CD4-positive, CD25-positive, alpha-beta regulatory T cell (primary cell): Measurements from ENCODE around the gene CD79A. TPM values are rescaled to one million over a fixed set of nuclear protein-coding genes. Genes with fewer than 3 reads are reported as not detected.
A peak's percentile ranks its signal among the peaks of the same experiment; 100 is the strongest.

Experiments
- ATAC-seq, 2 donors: fragments of 150-1000 bp; cut with Tn5 transposase; one replicate each; pipeline ENCODE4 v1.10.0; 2021; ENCODE audit warnings: low read depth in 2 of 2, moderate number of reproducible peaks in 2 of 2, moderate library complexity in 1 of 2
- DNase-seq, 3 donors: peaks; one replicate each; pipeline versions ENCODE4 v3.0.0 to v3.0.0-alpha.2; 2012 to 2022; ENCODE audit warnings: mixed read lengths in 1 of 3
- H3K27ac ChIP-seq: one replicate; pipeline ENCODE4 v1.7.0; 2013; ENCODE audit warnings: mild to moderate bottlenecking, low read length; ENCODE audit not compliant: insufficient read depth, poor library complexity, severe bottlenecking
- H3K27me3 ChIP-seq: one replicate; pipeline ENCODE4 v1.7.0; 2013; ENCODE audit warnings: low read length; ENCODE audit not compliant: control insufficient read depth, insufficient read depth
- H3K36me3 ChIP-seq: one replicate; pipeline ENCODE4 v1.7.0; 2013; ENCODE audit warnings: mild to moderate bottlenecking, low read length, moderate library complexity; ENCODE audit not compliant: control insufficient read depth, insufficient read depth
- H3K4me1 ChIP-seq: 2 replicates; pipeline ENCODE4 v1.7.0; 2013; ENCODE audit warnings: mild to moderate bottlenecking, low read length; ENCODE audit not compliant: insufficient read depth, control insufficient read depth, poor library complexity, severe bottlenecking
- H3K4me3 ChIP-seq: one replicate; pipeline ENCODE4 v1.7.0; 2013; ENCODE audit warnings: low read depth, mild to moderate bottlenecking, low read length, moderate library complexity
- H3K9me3 ChIP-seq, 2 experiments: 1 replicate in 1 of 2; 2 replicates in 1 of 2; pipeline ENCODE4 v1.7.0; 2013; ENCODE audit warnings: low read length in 2 of 2, mild to moderate bottlenecking in 1 of 2, moderate library complexity in 1 of 2; ENCODE audit not compliant: control insufficient read depth in 2 of 2
- H3K27ac Mint-ChIP-seq, 3 donors: one replicate each; pipeline ENCODE4 v1.8.0; 2020 to 2022; ENCODE audit warnings: mild to moderate bottlenecking in 3 of 3, mixed read lengths in 3 of 3, moderate library complexity in 2 of 3
- H3K27me3 Mint-ChIP-seq: one replicate; pipeline ENCODE4 v1.8.0; 2022; ENCODE audit warnings: mild to moderate bottlenecking, mixed read lengths
- H3K36me3 Mint-ChIP-seq: one replicate; pipeline ENCODE4 v1.8.0; 2020; ENCODE audit warnings: mixed read lengths
- H3K4me1 Mint-ChIP-seq, 4 donors: one replicate each; pipeline ENCODE4 v1.8.0; 2020 to 2022; ENCODE audit warnings: mixed read lengths in 4 of 4, mild to moderate bottlenecking in 1 of 4
- H3K4me3 Mint-ChIP-seq, 4 donors: one replicate each; pipeline ENCODE4 v1.8.0; 2020 to 2022; ENCODE audit warnings: mild to moderate bottlenecking in 4 of 4, mixed read lengths in 4 of 4, moderate library complexity in 3 of 4
- H3K9me3 Mint-ChIP-seq, 7 donors: one replicate each; pipeline ENCODE4 v1.8.0; 2020 to 2022; ENCODE audit warnings: mixed read lengths in 7 of 7, mild to moderate bottlenecking in 3 of 7, moderate library complexity in 2 of 7
- polyA plus RNA-seq, 4 donors: library from polyadenylated mRNA; unstranded; fragments of 300-500 nt; fragmentation: Illumina TruSeq; gene quantifications; one replicate each; pipeline ENCODE4 v1.2.3, GENCODE V29; 2021
- total RNA-seq: library from RNA; stranded (reverse); gene quantifications from one replicate; pipeline ENCODE4 v1.2.3, GENCODE V29; 2022

CD79A gene
- total and polyA plus RNA-seq, 5 donors from 2014 or later, result 4.9 to 17.9 (median 15.9) TPM

DNA sequence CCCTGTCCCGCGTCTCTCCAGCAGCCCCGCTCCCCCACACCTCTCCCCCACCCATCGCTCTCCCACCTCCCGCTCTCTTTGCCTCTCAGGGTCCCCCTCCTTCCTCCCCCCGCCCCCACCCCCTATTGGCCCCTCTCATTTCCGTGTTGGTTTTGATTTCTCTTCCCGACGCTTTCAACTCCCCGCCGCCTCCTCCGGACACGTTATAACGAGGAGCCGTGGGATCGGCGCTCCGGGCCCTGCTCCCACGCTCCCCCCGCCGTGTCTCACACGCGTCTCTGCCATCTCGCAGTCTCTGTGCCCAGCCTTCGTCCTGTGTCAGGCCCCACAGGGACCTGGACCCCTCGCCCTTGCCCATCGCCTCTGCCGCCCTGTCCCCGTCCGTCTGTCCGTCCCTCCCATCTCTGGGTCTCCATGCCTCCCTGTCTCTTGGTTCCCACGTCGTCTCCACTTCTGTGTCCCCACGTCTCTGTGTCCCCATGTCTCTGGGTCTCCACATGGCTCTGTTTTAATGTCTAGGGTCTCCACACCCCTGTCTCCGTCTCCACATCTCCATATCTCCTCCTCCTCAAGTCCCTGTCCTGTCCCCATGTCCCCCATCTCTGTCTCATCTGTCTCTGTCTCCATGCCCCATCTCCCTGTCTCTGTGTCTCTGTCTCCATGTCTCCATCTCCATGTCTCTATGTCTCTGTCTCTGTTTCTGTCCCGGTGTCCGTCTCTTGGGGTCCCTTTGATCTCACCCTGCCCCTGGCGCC, 38.1 kb downstream of the CD79A start:
- H3K4me1 Mint-ChIP-seq, result peaks cover 0 to 36% (median 12%) of the 10 kb centered on the region in 4 donors
- Histone ChIP-seq H3K27ac (no peak overlapping the region), H3K27me3 (peaks cover 19% of the 10 kb centered on the region), H3K4me3 (peak overlapping the region; percentile 57), H3K9me3 (no peaks in the 10 kb centered on the region), H3K4me1 (peaks cover 37% of the 10 kb centered on the region), H3K36me3 (no peaks in the 10 kb centered on the region)
- no peak for DNase-seq
- H3K27ac Mint-ChIP-seq, result no peak overlapping the region
- no peaks in the 10 kb centered on the region for H3K36me3 Mint-ChIP-seq
- H3K9me3 Mint-ChIP-seq, result peaks cover 0 to 5% (median 0%) of the 10 kb centered on the region in 7 donors
- H3K27me3 Mint-ChIP-seq, result peaks cover 28% of the 10 kb centered on the region
- ATAC-seq, result no peak
- no peak overlapping the region for H3K4me3 Mint-ChIP-seq

DNA sequence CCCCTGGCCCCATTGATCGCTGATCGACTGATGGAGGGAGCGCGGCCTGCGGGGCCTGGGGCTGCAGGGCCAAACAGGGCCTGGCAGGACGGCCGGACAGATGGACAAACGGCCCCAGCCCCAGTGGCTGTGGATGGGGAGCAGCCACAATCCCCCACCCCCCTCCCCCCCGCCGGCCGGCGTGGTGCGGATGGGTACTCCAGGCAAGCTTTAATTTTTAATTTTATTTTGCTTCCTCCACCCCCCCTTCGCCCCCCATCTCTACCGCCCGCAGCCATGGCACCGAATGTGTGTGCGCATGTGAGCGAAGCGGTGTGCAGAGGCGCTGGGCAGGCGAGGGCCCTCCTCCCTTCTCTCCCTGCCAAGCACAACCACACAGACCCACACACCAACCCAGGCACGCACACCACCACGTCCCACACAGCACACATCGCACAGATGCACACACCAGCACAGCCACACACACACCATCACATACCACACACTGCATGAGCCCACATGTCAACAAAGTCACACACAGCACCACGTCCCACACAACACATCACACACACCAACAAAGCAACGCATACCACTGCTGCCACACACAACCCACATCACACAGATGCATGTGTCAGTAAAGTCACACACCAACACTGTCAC, 38.8 kb downstream of the CD79A start:
- H3K27ac Mint-ChIP-seq, result no peak overlapping the region
- DNase-seq, result no peak

DNA sequence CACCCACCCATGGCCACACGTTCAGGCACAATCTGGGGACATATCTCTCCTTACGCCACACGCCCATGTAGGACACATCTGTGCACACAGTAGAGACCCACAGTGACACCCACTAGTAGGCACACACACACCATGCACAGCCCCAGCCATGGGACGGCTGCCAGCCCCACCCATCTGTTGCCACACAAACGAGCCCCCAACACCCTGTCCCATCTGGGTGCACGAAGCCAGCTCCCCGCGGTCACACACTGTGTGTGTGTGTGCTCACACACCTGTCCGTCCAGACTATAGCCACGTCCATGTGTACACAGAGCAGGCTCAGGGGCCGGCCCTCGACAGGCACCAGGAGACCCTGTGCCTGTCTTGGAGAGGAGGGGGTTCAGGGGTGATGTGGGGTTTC, 40.6 kb downstream of the CD79A start:
- H3K36me3 Mint-ChIP-seq, result no peaks in the 10 kb centered on the region
- no peak for DNase-seq
- H3K27me3 ChIP-seq, result peaks cover 19% of the 10 kb centered on the region

More for the DNA sequence above, 38.8 kb downstream of the CD79A start:
- Histone ChIP-seq H3K4me3 (no peak overlapping the region), H3K27ac (no peak overlapping the region), H3K27me3 (peaks cover 19% of the 10 kb centered on the region), H3K36me3 (no peaks in the 10 kb centered on the region), H3K4me1 (peaks cover 37% of the 10 kb centered on the region), H3K9me3 (no peaks in the 10 kb centered on the region)
- ATAC-seq, result peak; percentile 11 to 15
- Mint-ChIP-seq H3K4me1 (peaks cover 0 to 29% (median 9%) of the 10 kb centered on the region in 4 donors), H3K9me3 (peaks cover 0 to 3% (median 0%) of the 10 kb centered on the region in 7 donors), H3K4me3 (no peak overlapping the region), H3K27me3 (peaks cover 25% of the 10 kb centered on the region), H3K36me3 (no peaks in the 10 kb centered on the region)

DNA sequence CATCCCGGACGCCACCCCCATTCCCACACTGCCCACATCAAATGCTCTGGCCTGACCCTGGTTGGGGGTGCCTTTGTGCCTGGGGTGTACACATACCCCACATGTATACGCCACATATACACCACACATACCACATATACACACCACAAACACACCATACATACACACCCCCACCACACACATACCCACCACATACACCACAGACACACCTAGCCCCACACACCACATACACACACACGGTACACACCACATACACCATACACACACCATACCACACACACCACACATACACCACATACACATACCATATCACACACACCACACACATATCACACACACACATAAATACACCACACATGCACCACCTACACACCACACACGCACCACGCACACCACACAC, 41.0 kb downstream of the CD79A start:
- Histone ChIP-seq H3K4me1 (peaks cover 31% of the 10 kb centered on the region), H3K36me3 (no peaks in the 10 kb centered on the region), H3K4me3 (no peak overlapping the region), H3K27ac (no peak overlapping the region), H3K9me3 (no peaks in the 10 kb centered on the region), H3K27me3 (peaks cover 19% of the 10 kb centered on the region)
- Mint-ChIP-seq H3K27ac (no peak overlapping the region), H3K9me3 (peaks cover 0 to 2% (median 0%) of the 10 kb centered on the region in 7 donors), H3K4me3 (no peak overlapping the region), H3K36me3 (no peaks in the 10 kb centered on the region), H3K27me3 (peaks cover 17% of the 10 kb centered on the region), H3K4me1 (peaks cover 0 to 22% (median 4%) of the 10 kb centered on the region in 4 donors)
- DNase-seq (no peak), ATAC-seq (no peak)

More for the DNA sequence above, 40.6 kb downstream of the CD79A start:
- Histone ChIP-seq H3K4me1 (peaks cover 35% of the 10 kb centered on the region), H3K36me3 (no peaks in the 10 kb centered on the region), H3K9me3 (no peaks in the 10 kb centered on the region), H3K4me3 (no peak overlapping the region), H3K27ac (no peak overlapping the region)
- H3K9me3 Mint-ChIP-seq, result peaks cover 0 to 1% (median 0%) of the 10 kb centered on the region in 7 donors
- no peak overlapping the region for H3K27ac Mint-ChIP-seq
- no peak overlapping the region for H3K4me3 Mint-ChIP-seq
- no peak for ATAC-seq
- H3K27me3 Mint-ChIP-seq, result peaks cover 17% of the 10 kb centered on the region
- peaks cover 0 to 23% (median 3%) of the 10 kb centered on the region in 4 donors for H3K4me1 Mint-ChIP-seq

DNA sequence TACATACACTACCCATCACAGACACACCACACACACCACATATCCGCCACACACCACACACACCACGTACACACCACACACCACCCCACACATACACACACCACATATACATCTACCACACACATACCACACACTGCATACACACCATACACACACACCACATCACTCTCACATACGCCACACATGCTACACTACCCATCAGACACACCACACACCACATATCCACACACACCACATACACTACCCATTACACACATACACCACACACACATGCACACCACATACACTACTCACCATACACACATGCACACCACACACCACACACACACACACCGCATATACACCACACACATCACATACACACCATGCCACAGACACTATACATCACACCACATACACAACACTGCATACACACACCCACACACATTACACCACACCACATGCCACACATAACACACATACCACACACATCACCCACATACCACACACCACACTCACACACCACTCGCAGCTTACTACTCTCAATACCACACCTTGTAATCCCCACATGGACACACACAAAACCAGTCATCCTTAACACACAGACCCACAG, 41.7 kb downstream of the CD79A start:
- no peak overlapping the region for H3K27ac ChIP-seq
- Mint-ChIP-seq H3K4me3 (no peak overlapping the region), H3K27ac (no peak overlapping the region), H3K36me3 (no peaks in the 10 kb centered on the region), H3K4me1 (peaks cover 0 to 22% (median 7%) of the 10 kb centered on the region in 4 donors), H3K9me3 (peaks cover 0 to 3% (median 0%) of the 10 kb centered on the region in 7 donors), H3K27me3 (peaks cover 19% of the 10 kb centered on the region)
- no peak overlapping the region for H3K4me3 ChIP-seq
- peaks cover 26% of the 10 kb centered on the region for H3K4me1 ChIP-seq
- no peaks in the 10 kb centered on the region for H3K36me3 ChIP-seq
- no peak for ATAC-seq
- no peak for DNase-seq
- H3K9me3 ChIP-seq, result no peaks in the 10 kb centered on the region
- H3K27me3 ChIP-seq, result peaks cover 19% of the 10 kb centered on the region

DNA sequence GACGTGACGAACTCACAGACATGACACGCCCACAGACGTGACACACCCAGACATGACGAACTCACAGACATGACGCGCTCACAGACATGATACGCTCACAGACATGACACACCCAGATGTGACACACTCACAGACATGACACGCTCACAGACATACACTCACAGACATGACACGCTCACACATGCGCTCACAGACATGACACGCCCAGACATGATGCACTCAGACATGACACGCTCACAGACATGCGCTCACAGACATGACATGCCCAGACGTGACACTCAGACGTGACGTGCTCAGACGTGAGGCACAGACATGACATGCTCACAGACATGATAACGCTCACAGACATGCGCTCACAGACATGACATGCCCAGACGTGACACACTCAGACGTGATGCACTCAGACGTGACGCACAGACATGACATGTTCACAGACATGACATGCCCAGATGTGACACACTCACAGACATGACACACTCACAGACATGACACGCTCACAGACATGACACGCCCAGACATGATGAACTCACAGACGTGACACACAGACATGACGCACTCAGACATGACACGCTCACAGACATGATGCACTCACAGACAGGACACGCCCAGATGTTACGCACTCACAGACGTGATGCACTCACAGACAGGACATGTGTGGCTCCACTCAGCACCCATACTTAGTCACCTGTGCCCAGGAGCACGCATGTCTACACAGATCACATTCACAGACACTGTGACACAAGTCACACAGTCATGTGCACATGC, 43.1 kb downstream of the CD79A start:
- Histone ChIP-seq H3K4me1 (peaks cover 12% of the 10 kb centered on the region), H3K4me3 (no peak overlapping the region), H3K27me3 (peaks cover 16% of the 10 kb centered on the region)

DNA sequence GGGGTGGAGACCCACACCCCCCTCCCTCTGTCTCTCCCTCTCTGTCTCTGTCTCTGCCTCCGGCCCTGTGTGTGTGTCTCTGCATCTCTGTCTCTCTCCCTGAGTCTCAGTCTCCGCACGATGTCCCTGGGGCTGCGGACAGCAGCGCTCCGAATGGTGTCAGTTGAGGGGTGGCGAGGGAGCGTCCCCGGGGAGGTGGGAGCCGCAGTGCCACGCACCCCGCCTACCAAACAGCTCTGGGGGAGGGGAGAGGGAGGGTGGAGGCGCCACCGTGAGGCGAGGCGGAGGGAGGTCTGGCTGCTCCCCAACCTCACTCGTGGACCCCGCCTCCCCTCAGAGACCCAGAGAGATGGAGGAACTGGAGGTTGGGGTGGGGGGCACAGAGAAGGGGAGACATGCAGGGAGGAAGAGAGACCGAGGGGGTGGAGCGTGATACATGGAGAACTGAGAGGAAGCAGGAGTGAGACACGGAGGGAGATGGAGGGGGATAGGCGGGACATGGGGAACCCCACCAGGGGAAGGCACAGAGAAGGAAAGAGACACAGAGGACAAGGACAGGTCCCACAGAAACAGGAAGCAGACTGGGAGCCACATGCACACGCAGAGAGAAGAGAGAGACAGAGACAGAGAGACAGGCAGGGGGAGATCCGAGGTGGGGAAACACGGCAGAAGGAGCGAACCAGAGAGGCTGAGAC, 44.0 kb downstream of the CD79A start:
- Mint-ChIP-seq H3K4me1 (peaks cover 0 to 17% (median 7%) of the 10 kb centered on the region in 4 donors), H3K27ac (peak overlapping the region in 1 of 3 donors; percentile 32), H3K27me3 (peaks cover 12% of the 10 kb centered on the region), H3K9me3 (peaks cover 0 to 3% (median 0%) of the 10 kb centered on the region in 7 donors), H3K4me3 (peak overlapping the region in 1 of 4 donors; percentile 10), H3K36me3 (no peaks in the 10 kb centered on the region)
- H3K27ac ChIP-seq, result no peak overlapping the region
- ATAC-seq (no peak), DNase-seq (no peak)
- no peaks in the 10 kb centered on the region for H3K9me3 ChIP-seq
- H3K36me3 ChIP-seq, result no peaks in the 10 kb centered on the region
- peaks cover 11% of the 10 kb centered on the region for H3K27me3 ChIP-seq
- H3K4me3 ChIP-seq, result no peak overlapping the region
- H3K4me1 ChIP-seq, result peaks cover 3% of the 10 kb centered on the region

More for the DNA sequence above, 43.1 kb downstream of the CD79A start:
- Mint-ChIP-seq H3K4me1 (peaks cover 0 to 17% (median 7%) of the 10 kb centered on the region in 4 donors), H3K9me3 (peaks cover 0 to 3% (median 0%) of the 10 kb centered on the region in 7 donors), H3K36me3 (no peaks in the 10 kb centered on the region), H3K4me3 (no peak overlapping the region), H3K27me3 (peaks cover 12% of the 10 kb centered on the region), H3K27ac (no peak overlapping the region)
- Histone ChIP-seq H3K27ac (no peak overlapping the region), H3K36me3 (no peaks in the 10 kb centered on the region), H3K9me3 (no peaks in the 10 kb centered on the region)
- DNase-seq, result no peak
- ATAC-seq, result no peak
